G401.6 (cell line): ENCODE data around the gene MPIG6B.

ENCODE experiments used
- FAIRE-seq: peaks from 2 replicates; lab custom pipeline; 2012; peaks lifted over from hg19 to GRCh38; lab: Jason Lieb, UNC

MPIG6B gene

GRCh38 chr6:31723245-31723979, at the start of gene MPIG6B:
MPIG6B (plus strand) TSS chr6:31723373; CDS start chr6:31723384, 11 bp downstream.
- FAIRE-seq, result no peak

- FAIRE-seq, result no peak
Measured at GRCh38 chr6:31676322-31676903, 46.8 kb upstream of the MPIG6B start.

- no peak for FAIRE-seq
Measured at GRCh38 chr6:31676904-31677303, 46.3 kb upstream of the MPIG6B start.

- no peak for FAIRE-seq
Measured at GRCh38 chr6:31677955-31678354, 45.2 kb upstream of the MPIG6B start.

GRCh38 chr6:31680226-31681134, 42.7 kb upstream of the MPIG6B start, which contains the start of gene LY6G5C:
LY6G5C (minus strand) TSS chr6:31681067; CDS start chr6:31680373, 694 bp downstream.
- FAIRE-seq, result no peak

GRCh38 chr6:31681135-31681671, 42.0 kb upstream of the MPIG6B start:
- FAIRE-seq, result no peak

- FAIRE-seq, result no peak
Measured at GRCh38 chr6:31683591-31683990, 39.6 kb upstream of the MPIG6B start.

GRCh38 chr6:31686483-31686882, 36.7 kb upstream of the MPIG6B start:
- no peak for FAIRE-seq

- FAIRE-seq, result no peak
Measured at GRCh38 chr6:31687321-31687720, 35.9 kb upstream of the MPIG6B start.

GRCh38 chr6:31687860-31688693, 35.1 kb upstream of the MPIG6B start:
- no peak for FAIRE-seq

- FAIRE-seq, result no peak
Measured at GRCh38 chr6:31689249-31690110, 33.7 kb upstream of the MPIG6B start.

- no peak for FAIRE-seq
Measured at GRCh38 chr6:31690231-31691077, 32.7 kb upstream of the MPIG6B start.

GRCh38 chr6:31691078-31691463, 32.1 kb upstream of the MPIG6B start:
- FAIRE-seq, result no peak

- FAIRE-seq, result no peak
Measured at GRCh38 chr6:31691564-31692108, 31.5 kb upstream of the MPIG6B start.

GRCh38 chr6:31692353-31692752, 30.8 kb upstream of the MPIG6B start:
- no peak for FAIRE-seq

- no peak for FAIRE-seq
Measured at GRCh38 chr6:31692886-31693285, 30.3 kb upstream of the MPIG6B start.

GRCh38 chr6:31693535-31693934, 29.6 kb upstream of the MPIG6B start:
- FAIRE-seq, result no peak

- FAIRE-seq, result no peak
Measured at GRCh38 chr6:31697555-31697954, 25.6 kb upstream of the MPIG6B start.

GRCh38 chr6:31700740-31701401, 22.3 kb upstream of the MPIG6B start:
- no peak for FAIRE-seq
